Tibial nerve (tissue), 3 donors: Measurements from ENCODE around the gene ITGB7.

ENCODE experiments used
- CTCF ChIP-seq, 5 experiments: fragments of 200-600 bp in 3 of 5; fragments of 450-650 bp in 2 of 5; sonication (generic) in 3 of 5; IDR thresholded peaks; one replicate each; pipeline ENCODE4 v1.5.1; 2016 to 2019; ENCODE audit warnings: antibody characterized with exemption in 5 of 5, mild to moderate bottlenecking in 3 of 5, moderate library complexity in 2 of 5
- POLR2A ChIP-seq, 2 donors: fragments of 450-650 bp; IDR thresholded peaks; one replicate each; pipeline ENCODE4 v1.6.1; 2017; ENCODE audit warnings: antibody characterized with exemption in 2 of 2, mild to moderate bottlenecking in 2 of 2, moderate library complexity in 2 of 2

- TF ChIP-seq CTCF (IDR thresholded peaks at IDR 0.05) (no peak), POLR2A (IDR thresholded peaks at IDR 0.05) (no peak)
Observed at GRCh38 chr12:53194973-53195372, 12.1 kb downstream of the ITGB7 start.
